ENCODE results near the gene SLC6A15.

DNA sequence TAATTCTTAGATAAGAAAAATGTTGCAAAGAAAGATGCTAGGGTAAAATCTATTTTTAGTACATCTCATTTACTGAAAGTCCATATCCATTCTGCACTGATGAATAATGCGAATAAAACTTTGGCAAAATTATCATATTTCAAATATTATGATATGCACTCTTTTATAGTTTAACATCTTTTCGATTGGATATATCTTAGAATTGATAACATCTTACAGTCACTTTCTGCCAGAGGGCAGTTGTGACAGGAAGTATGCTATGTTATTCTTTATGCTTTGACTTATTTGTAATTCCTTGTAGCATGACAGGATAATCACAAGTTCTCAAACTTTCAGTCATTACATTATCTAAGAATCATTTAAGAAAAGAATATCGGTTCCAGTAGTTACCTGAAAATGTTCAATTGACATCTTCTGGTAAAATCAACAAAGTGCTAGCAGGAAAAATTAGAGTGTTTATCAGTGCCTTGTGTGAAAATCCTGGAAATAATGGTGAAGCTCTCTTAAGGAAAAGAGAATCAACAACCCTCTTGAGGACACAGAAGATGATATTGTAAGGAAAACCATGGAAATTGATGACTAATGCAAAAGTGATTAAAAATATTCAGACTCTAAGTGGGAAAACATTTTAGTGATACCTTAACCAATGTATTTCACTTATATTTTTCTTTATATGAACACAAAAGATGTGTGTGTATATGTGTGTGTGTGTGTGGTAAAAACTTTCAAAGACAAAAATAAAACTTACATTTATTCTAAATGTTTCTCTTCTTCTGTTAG lies 95.5 kb downstream of the SLC6A15 start:
- no peak for TF ChIP-seq GATA2 (IDR thresholded peaks at IDR 0.05; ENCODE audit: low read depth, low read length)
- no peak for TF ChIP-seq GATA3 (IDR thresholded peaks at IDR 0.05; ENCODE audit: low read depth, low read length)

Measured in SH-SY5Y (cell line).